HG02884 (cell line): Measurements from ENCODE around the gene DACT2.
"Not testable (repeated sequence)": the region's sequence is repeated elsewhere in the genome, so short reads cannot be mapped to it uniquely, and the experiment has no call there.

ENCODE experiments used
- ATAC-seq: cut with Tn5 transposase; IDR thresholded peaks from one replicate; pipeline ENCODE4 v1.9.1; 2021; ENCODE audit warnings: mild to moderate bottlenecking, moderate library complexity; ENCODE audit not compliant: unreplicated experiment

DACT2 gene

DNA sequence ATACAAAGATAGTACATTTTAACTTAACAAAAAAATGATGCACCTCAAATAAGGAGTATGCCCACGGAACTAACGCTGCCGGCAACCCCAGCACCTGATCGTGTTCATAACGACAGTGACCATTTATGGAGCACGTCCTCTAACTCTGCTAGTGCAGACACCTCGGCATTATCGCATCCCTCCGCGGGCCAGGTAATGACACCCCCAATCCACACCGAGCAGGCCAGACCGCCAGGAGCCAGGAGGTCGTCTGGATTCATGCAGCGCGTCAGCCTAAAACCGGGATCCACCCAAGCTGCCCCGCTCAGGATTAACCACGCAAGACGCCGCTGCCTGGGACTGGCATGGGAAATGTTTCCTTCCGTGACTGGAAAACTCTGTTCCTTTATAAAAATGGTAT, 34.1 kb downstream of the DACT2 start:
- ATAC-seq: no peak

DNA sequence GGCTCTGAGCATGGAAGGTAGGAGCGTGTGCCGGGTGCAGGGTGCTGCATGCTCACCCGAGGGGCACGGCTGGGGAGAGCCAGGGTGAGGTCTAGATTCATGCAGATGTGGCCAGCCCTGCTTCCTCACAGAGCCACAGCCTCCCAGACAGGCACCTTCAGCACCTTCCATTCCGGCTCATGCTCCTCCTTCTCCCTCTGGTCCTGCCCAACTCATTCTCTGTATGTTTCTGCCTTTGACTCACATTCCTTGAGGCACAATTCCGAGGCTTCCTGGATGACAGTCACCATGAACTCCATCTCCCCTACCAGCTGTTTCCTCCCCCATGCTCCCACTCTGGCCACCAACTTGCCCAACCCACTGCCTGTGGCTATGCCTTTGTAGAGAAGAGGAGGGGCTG, 35.4 kb downstream of the DACT2 start:
- ATAC-seq: no peak

DNA sequence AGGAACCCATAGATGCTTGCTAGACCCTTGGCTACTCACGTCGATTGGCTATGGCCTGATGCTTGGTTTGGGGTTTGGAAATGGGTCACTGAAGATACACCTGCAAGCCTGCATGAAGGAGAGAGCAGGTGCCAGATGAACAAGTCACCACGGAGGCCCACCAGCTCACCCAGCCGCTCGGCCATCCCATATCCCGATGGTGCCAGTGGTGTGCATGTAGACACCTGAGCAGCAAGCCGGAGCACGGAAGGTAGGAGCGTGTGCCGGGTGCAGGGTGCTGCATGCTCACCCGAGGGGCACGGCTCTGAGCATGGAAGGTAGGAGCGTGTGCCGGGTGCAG, 35.9 kb downstream of the DACT2 start:
- no peak for ATAC-seq

- no peak for ATAC-seq
Measured at GRCh38 chr6:168282985-168283685, 36.4 kb downstream of the DACT2 start.

GRCh38 chr6:168281826-168282225, 37.8 kb downstream of the DACT2 start:
- no peak for ATAC-seq

DNA sequence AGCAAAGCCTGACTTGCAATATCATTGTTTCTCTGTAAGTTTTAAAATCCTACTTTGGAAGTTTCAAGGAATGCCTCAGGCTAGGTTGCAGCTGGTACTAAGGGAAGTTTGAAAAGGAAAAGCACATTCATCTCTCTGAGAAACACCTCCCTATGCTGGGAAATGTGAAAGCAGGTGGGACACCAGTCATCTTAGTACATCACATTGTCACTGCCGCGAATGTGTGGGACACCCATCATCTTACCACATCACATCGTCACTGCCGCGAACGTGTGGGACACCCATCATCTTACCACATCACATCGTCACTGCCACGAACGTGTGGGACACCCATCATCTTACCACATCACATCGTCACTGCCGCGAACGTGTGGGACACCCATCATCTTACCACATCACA, 38.3 kb downstream of the DACT2 start:
- not testable (repeated sequence) for ATAC-seq

- ATAC-seq: no peak
Measured at GRCh38 chr6:168280899-168281245, 38.7 kb downstream of the DACT2 start.

DNA sequence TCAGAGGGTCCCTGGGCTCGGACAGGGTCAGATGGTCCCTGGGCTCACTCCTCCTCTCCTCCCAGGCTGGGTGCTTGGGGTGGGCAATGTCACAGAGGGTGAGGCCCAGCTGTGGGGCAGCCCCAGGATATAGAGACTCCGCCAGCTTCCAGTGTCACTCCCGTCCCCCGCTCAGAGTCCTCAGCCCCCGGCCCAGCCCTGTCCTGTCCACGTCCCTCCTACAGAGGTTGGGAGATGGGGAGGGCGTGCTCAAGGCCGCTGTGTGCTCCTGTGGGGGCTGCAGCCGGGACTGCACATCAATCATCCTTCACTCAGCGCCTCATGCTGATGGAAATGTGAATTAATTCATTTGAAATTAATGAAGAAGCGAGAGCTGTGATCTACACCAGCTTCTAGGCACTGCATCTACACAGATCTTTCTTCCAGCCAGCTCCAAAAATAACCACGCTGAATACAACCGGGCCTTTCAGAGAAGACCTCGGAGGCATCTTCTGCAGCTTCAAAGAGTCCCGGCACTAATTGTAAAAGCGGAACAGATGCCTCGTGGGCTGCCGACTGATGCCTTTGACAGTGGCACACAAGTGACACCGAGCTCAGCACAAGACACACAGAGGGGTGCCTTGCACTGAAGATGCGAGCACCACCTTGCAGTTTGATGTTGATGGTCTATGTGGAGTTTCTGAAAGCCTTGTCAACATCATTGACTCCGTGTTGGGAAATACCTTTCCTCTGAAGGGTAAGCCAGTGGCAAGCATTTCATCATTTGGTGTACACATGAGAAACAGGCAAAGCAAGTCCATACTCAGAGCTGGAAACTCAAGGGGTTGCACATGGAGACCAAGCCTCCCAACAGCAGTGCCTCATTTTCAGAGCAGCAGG, 39.3 kb downstream of the DACT2 start:
- ATAC-seq: no peak

DNA sequence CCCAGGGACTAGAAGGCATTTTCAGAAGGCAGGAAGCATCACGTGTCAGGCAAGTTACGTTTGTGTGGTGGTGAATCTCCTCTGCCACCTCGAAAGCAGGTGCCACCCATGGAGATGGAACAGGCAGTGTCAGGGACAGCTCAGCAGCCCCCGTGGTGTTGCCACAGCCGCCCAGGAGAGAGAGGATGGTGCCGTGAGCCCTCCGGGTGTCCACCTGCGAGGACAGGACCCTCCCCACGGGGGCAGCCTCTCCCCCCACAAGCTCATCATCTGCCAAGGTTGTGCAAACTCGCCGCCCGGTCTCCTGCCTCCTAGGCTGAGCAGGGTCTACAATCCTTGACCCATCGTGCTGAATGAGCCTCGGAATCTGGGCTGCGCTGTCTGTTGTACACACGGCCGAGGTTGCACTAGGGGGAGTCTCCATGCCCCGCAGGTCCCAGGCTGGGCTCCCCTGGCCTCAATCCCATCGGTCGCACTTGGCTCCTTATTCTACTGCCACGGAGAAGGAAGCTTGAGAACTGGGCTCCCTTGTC, 40.1 kb downstream of the DACT2 start:
- no peak for ATAC-seq

DNA sequence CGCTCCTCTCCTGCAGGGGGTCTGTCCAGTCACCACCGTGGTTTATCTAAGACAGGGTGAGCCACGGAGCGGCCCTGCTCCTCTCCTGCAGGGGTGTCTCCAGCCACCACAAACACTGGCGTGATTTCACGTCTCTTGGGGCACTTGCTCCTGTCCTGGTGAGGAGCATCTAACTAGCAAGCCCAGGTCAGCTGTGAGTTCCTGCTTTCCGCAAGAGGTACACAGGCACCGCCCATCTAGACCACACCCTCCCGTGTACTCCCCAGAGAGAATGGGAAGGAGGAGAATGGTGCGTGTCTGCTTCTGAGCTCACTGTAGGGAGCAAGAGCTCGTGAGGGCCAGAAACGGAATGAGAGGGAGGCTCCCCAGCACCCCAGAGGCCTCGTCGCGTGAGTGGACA, 40.7 kb downstream of the DACT2 start:
- no peak for ATAC-seq

- no peak for ATAC-seq
Measured at GRCh38 chr6:168277274-168277669, 42.3 kb downstream of the DACT2 start.

DNA sequence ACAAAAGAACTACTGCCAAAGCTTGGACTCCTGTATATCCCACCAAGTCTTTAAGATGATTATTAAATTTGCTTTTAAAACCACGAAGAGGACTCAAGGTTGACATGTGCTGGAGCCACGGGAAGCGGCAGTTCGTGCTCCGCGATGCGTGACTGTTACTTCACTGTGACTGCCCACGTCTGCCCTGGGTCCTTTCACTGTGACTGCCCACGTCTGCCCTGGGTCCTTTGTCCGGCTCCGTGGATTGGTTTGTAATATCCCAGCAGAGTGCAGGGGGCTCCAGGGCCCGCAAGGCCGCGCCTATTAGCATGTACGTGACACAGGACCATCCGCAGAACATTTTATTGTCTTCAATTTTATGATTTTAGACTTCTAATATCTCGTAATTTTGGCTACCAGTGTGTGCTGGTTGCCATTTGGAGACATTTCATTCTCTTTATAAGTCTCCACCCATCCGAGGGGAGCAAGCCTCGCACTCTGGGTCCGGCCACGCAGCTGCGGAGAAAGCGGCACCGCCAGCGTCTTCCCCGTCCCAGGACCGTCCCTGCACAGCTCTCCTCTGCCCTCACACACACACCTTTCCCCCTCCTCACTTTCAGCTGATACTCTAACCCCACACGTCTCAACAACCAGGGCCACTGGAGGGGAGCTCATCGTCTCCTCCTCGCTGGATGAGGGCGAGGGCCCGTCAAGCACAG, 42.9 kb downstream of the DACT2 start:
- no peak for ATAC-seq

DNA sequence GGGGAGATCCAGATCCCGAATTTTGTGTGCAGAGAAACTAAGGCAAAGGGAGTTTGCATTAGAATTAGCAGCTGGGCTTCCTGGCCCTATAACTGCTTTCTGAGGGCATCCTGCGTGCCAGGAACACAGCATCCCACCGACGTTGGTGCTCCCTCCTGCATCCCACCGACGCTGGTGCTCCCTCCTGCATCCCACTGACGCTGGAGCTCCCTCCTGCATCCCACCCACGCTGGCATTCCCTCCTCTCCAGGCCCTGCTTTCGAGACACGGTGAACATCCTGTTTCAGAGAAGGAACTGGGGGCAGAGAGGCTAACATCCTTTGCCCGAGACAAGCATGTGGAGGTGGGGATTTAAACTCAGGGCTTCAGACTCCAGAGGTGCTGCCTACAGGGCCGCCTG, 44.4 kb downstream of the DACT2 start:
- no peak for ATAC-seq

- ATAC-seq: no peak
Measured at GRCh38 chr6:168274037-168274952, 45.3 kb downstream of the DACT2 start.

GRCh38 chr6:168273441-168274036, 46.0 kb downstream of the DACT2 start:
- ATAC-seq: no peak

DNA sequence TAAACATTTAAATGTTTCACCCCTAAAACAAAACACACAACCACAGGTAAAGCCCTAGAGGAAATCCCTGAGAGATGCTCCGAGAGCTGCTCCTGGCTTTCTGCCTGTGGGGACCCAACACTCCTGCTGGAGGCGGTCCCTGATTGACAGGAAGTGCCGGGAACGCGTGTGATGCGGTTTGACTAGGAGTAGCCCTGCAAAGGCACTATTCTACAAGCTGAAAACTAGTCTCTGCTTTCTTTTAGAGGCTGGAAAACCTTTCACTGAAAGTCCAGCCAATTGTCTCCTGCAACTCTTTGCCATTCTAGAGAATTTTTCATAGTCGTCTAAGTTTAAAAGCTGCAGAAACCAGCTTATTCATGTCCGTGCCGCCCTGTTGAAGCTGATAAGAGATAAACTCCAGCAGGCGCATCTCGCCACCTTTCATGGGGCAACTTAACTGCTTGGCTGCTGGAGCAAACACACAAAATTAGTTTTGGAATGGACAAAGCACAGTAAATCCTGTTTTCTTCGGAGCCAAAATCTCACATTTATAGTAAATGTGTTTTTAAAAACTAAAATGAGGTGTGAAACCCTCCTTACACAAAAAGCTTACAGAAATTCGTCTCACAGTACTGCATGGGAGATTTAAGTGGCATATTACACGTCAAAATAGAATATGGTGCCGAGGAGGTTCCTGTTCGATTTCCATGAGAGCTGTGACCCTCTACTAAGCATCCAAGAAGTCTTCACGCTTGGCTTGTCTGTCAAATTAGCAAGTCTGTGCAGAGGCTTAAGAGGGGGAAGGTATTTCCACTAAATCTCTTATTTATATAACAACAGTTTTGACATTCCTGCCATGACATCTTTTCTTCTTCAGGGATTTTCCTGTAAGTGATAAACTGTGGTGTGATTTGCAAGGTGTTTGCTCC, 46.9 kb downstream of the DACT2 start:
- ATAC-seq: no peak

DNA sequence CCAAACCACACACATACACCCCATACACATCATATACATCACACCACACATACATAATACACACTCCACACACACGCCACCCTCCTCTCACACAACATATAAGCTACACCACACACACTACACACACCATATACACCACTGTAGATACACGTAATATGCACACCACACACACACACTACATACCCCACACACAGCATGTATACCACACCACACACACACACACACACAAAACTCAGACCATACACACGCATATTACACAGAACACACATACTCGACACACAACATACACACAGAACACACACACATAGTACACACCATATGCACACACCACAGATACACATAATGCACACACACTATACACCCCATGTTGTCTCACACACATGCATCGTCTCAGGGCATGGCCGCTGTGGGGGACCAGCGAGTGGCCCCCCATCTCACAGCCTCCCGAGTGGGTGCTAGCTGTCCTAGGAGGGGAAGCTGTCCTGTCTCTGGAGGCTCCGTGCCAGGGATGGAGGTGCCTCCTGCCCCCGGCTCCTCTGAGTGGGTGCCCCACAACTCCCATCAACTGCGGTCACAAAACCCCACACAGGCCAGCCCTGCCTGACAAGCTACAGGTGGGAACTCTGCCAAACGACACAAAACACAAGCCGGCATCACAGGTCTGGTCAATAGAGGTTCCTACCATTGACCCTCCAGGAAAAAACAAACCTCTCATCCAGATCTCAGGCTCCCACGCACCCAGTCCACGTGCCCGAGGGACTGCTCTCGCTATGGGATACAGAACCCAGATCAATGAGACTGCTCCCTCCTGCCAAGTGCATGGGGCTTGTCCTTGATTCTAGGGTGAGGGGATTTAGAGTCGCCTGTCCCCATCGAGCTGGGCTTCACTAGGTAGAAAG, 49.1 kb downstream of the DACT2 start:
- ATAC-seq: no peak
